Ovary (tissue), 9 donors: ENCODE results near the gene FMC1. TPM values are rescaled to one million over a fixed set of nuclear protein-coding genes. Genes with fewer than 3 reads are reported as not detected.

Source experiments
- DNase-seq, 5 donors: peaks; one replicate each; pipeline ENCODE4 v3.0.0-alpha.2; 2019 to 2020
- H3K27ac ChIP-seq, 2 donors: fragments of 200-600 bp; one replicate each; pipeline versions ENCODE4 v1.5.1 to v1.8.0; 2019 to 2022
- H3K27me3 ChIP-seq: fragments of 200-600 bp; one replicate; pipeline ENCODE4 v1.8.0; 2022
- H3K36me3 ChIP-seq: fragments of 200-600 bp; sonication (generic); one replicate; pipeline ENCODE4 v1.5.1; 2019
- H3K4me1 ChIP-seq: one replicate; pipeline ENCODE4 v1.8.1; 2013; ENCODE audit warnings: mild to moderate bottlenecking, moderate library complexity; ENCODE audit not compliant: insufficient read depth
- H3K4me3 ChIP-seq: fragments of 200-600 bp; sonication (generic); one replicate; pipeline ENCODE4 v1.5.1; 2017
- H3K9me3 ChIP-seq, 2 donors: fragments of 200-600 bp in 1 of 2; sonication (generic) in 1 of 2; one replicate each; pipeline versions ENCODE4 v1.5.1 to v1.8.1; 2013 to 2019; ENCODE audit warnings: mild to moderate bottlenecking in 1 of 2, moderate library complexity in 1 of 2
- EP300 ChIP-seq: sonication (generic); formaldehyde crosslinking; IDR thresholded peaks from one replicate; pipeline ENCODE4 v1.6.1; 2017; ENCODE audit warnings: antibody characterized with exemption
- POLR2A ChIP-seq: fragments of 450-650 bp; IDR thresholded peaks from one replicate; pipeline ENCODE4 v1.6.1; 2017; ENCODE audit warnings: antibody characterized with exemption, mild to moderate bottlenecking, moderate library complexity
- WGBS, 3 donors: extraction: QIAGEN DNeasy Blood & Tissue Kit in 1 of 3; methylation state at CpG; one replicate each; pipeline versions ENCODE4 v1.1.5 to v1.1.7; 2013 to 2017; 5-methylcytosine and 5-hydroxymethylcytosine counted together
- intact Hi-C, 4 donors: fragments of 100-400 bp; cut with DNase I; formaldehyde crosslinking; loops; one replicate each; pipeline versions ENCODE4 v1.11.0 to v1.15.1; 2022 to 2023
- polyA plus RNA-seq, 2 donors: library from polyadenylated mRNA; stranded (reverse); fragments of 200-250 nt in 1 of 2; fragments of 350-450 nt in 1 of 2; fragmentation: Illumina TruSeq in 1 of 2; extraction: RNeasy Lipid Tissue Mini Kit (QIAGEN cat#74804) in 1 of 2; gene quantifications; one replicate each; pipeline ENCODE4 v1.2.3, GENCODE V29; 2013 to 2014
- total RNA-seq, 7 donors: library from RNA; depleted of rRNA in 2 of 7; stranded (reverse); fragments of >200 nt in 2 of 7; fragmentation: NEBNext Ultra II Directional in 3 of 7; extraction: Animal tissue kit (Norgen Biotek cat#: 25700) in 3 of 7; gene quantifications; one replicate each; pipeline versions ENCODE4 v1.1.0 to v1.2.4, GENCODE V29; 2016 to 2023
- TF ChIP-seq, protein P1 (sequence below), 3 donors: fragments of 450-650 bp in 2 of 3; fragments of 200-600 bp in 1 of 3; IDR thresholded peaks; one replicate each; pipeline versions ENCODE4 v1.5.1 to v1.8.0; 2016 to 2022; ENCODE audit warnings: antibody characterized with exemption in 3 of 3, mild to moderate bottlenecking in 1 of 3
- donor health status: DM: no; HTN: no; CAD: no; lungs with moderate emphysema.
- donor health status: DM: no; HTN: no; CAD: no.
- donor health status: Bipolar disorder and iron deficiency.
- donor health status: DM: yes; HTN: yes; CAD: no.
- donor health status: DM: no; HTN: no; CAD: no.
- donor health status: DM: yes; HTN: yes; CAD: no.

Gene FMC1
- total and polyA plus RNA-seq, 9 donors = 10.9 to 35.3 (median 16.3) TPM

DNA sequence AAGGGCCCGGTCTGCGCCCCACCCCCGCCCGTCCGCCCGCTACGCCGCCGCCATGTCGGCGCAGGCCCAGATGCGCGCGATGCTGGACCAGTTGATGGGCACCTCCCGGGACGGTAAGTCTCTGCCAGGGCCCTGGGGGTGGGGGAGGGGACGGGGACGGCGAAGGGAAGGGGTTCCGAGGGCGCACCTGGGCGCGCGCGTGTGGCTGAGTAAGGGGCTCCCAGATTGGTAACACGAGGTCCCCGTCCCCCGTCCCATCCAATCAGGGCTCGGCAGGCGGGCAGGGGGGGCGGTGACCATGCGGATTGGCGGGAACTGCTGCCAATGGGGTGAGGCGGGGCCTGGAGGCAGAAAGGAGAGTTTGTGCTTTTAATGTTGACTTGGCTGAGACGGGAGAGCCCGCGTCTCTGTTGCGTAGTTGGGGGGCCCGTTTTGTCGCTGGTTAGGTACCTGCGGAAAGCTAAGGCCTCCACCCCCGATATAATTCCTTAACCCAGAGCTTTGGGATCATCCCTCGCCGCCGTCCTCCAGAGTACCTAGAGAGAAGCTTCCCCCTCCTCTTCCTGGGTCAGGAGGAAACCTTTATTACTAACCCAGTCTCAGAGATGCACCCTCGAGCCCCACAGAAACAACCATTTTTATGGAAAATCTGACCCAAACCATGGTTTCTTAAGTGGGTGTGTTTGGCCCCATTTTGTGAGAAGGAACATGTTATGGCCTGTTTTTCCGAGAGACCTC, 19.2 kb downstream of the FMC1 start:
- peak; percentile 97 to 98 (median 98) for DNase-seq
- 0 to 1% (median 1%) methylated on average over 30 to 47 of the region's 47 CpGs for WGBS, 3 donors
- TF ChIP-seq POLR2A = peak; percentile 49
- TF ChIP-seq EP300 = no peak
- Histone ChIP-seq H3K36me3 (no peaks in the 10 kb centered on the region), H3K4me1 (peaks cover 5% of the 10 kb centered on the region), H3K27ac (peak overlapping the region; percentile 93 to 100), H3K27me3 (no peaks in the 10 kb centered on the region), H3K9me3 (no peaks in the 10 kb centered on the region), H3K4me3 (peak overlapping the region; percentile 97)
- intact Hi-C loops = no loop called here

GRCh38 chr7:139360948-139361307, 19.8 kb downstream of the FMC1 start:
- H3K27ac ChIP-seq = peak overlapping the region in 1 of 2 donors; percentile 100
- intact Hi-C loops = no loop called here
- no peaks in the 10 kb centered on the region for H3K9me3 ChIP-seq
- H3K4me3 ChIP-seq = peak overlapping the region; percentile 97
- no peaks in the 10 kb centered on the region for H3K36me3 ChIP-seq
- H3K4me1 ChIP-seq = peaks cover 5% of the 10 kb centered on the region
- DNase-seq = no peak
- TF ChIP-seq EP300 (no peak), POLR2A (no peak)
- TF ChIP-seq, protein P1, sequence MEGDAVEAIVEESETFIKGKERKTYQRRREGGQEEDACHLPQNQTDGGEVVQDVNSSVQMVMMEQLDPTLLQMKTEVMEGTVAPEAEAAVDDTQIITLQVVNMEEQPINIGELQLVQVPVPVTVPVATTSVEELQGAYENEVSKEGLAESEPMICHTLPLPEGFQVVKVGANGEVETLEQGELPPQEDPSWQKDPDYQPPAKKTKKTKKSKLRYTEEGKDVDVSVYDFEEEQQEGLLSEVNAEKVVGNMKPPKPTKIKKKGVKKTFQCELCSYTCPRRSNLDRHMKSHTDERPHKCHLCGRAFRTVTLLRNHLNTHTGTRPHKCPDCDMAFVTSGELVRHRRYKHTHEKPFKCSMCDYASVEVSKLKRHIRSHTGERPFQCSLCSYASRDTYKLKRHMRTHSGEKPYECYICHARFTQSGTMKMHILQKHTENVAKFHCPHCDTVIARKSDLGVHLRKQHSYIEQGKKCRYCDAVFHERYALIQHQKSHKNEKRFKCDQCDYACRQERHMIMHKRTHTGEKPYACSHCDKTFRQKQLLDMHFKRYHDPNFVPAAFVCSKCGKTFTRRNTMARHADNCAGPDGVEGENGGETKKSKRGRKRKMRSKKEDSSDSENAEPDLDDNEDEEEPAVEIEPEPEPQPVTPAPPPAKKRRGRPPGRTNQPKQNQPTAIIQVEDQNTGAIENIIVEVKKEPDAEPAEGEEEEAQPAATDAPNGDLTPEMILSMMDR (IDR thresholded peaks at IDR 0.05) = no peak
- no peaks in the 10 kb centered on the region for H3K27me3 ChIP-seq
- WGBS, 3 donors = 0 to 2% (median 0%) methylated on average over 2 of the region's 2 CpGs

- DNase-seq = no peak
- Histone ChIP-seq H3K4me1 (peaks cover 5% of the 10 kb centered on the region), H3K27me3 (no peaks in the 10 kb centered on the region), H3K4me3 (peak overlapping the region; percentile 97), H3K27ac (no peak overlapping the region), H3K9me3 (no peaks in the 10 kb centered on the region), H3K36me3 (no peaks in the 10 kb centered on the region)
- intact Hi-C loops = no loop called here
- TF ChIP-seq, protein P1 (IDR thresholded peaks at IDR 0.05) = no peak
- TF ChIP-seq EP300 (no peak), POLR2A (no peak)
- WGBS, 3 donors = 8 to 21% (median 14%) methylated on average over 3 of the region's 3 CpGs
These were observed 20.4 kb downstream of the FMC1 start for GRCh38 chr7:139361523-139361922.

- H3K4me1 ChIP-seq = peaks cover 5% of the 10 kb centered on the region
- WGBS, 3 donors = 48 to 53% (median 52%) methylated on average over 3 of the region's 3 CpGs
- H3K27me3 ChIP-seq = no peaks in the 10 kb centered on the region
- DNase-seq = no peak
- TF ChIP-seq, protein P1 (IDR thresholded peaks at IDR 0.05) = no peak
- no peak for TF ChIP-seq EP300
- no peak for TF ChIP-seq POLR2A
- H3K36me3 ChIP-seq = no peaks in the 10 kb centered on the region
- no peaks in the 10 kb centered on the region for H3K9me3 ChIP-seq
- H3K4me3 ChIP-seq = no peak overlapping the region
- H3K27ac ChIP-seq = no peak overlapping the region
- intact Hi-C loops = no loop called here
These were observed 21.2 kb downstream of the FMC1 start for GRCh38 chr7:139362302-139362701.

- no peaks in the 10 kb centered on the region for H3K36me3 ChIP-seq
These were observed 21.8 kb downstream of the FMC1 start for GRCh38 chr7:139362981-139363380.

More at GRCh38 chr7:139362981-139363380, 21.8 kb downstream of the FMC1 start:
- Histone ChIP-seq H3K27ac (no peak overlapping the region), H3K27me3 (no peaks in the 10 kb centered on the region), H3K9me3 (no peaks in the 10 kb centered on the region), H3K4me1 (peaks cover 7% of the 10 kb centered on the region), H3K4me3 (no peak overlapping the region)
- TF ChIP-seq, protein P1 (IDR thresholded peaks at IDR 0.05) = no peak
- TF ChIP-seq POLR2A = no peak
- no peak for DNase-seq
- 87 to 89% (median 87%) methylated on average over 6 of the region's 6 CpGs for WGBS, 3 donors
- intact Hi-C loops = no loop called here
